H1 (cell line): Measurements from ENCODE around the gene LCN9. TPM values are rescaled to one million over a fixed set of nuclear protein-coding genes. Genes with fewer than 3 reads are reported as not detected.

Experiments
- MAX ChIP-seq: IDR thresholded peaks from 2 replicates; pipeline ENCODE4 v1.6.1; 2012; ENCODE audit warnings: inconsistent platforms
- PHF8 ChIP-seq: fragments of 200-600 bp; sonication (generic); conservative IDR thresholded peaks from 2 replicates; pipeline ENCODE4 v1.7.1; 2012; ENCODE audit warnings: low read depth, mild to moderate bottlenecking, inconsistent platforms, low read length, moderate library complexity
- polyA plus RNA-seq, 7 experiments: library from polyadenylated mRNA; depleted of rRNA in 3 of 7; stranded (reverse) in 5 of 7; unstranded in 2 of 7; fragments of >200 nt in 5 of 7; fragments of 200-250 nt in 2 of 7; gene quantifications; 1 replicate in 5 of 7; 2 replicates in 1 of 7; 4 replicates in 1 of 7; pipeline versions ENCODE4 v1.2.1 to v1.2.3, GENCODE V29; 2011 to 2013; ENCODE audit warnings: missing spikeins in 2 of 7, mixed read lengths in 2 of 7
- total RNA-seq: library from RNA; stranded (reverse); fragmentation: NEBNext Ultra II Directional; extraction: Animal tissue kit (Norgen Biotek cat#: 25700); gene quantifications from 2 replicates; pipeline ENCODE4 v1.2.1, GENCODE V29; 2021
- TF ChIP-seq, protein P1 (sequence below): fragments of 300-600 bp; sonication (generic); IDR thresholded peaks from 2 replicates; pipeline ENCODE4 v1.7.1; 2012; ENCODE audit warnings: low read length, moderate library complexity, mild to moderate bottlenecking, inconsistent platforms; ENCODE audit not compliant: insufficient replicate concordance

LCN9 gene
- total and polyA plus RNA-seq, 2 of the 8 experiments (the other 6 are each of a cell fraction or from before 2014, with no cell fraction given), result 2.3 to 3.1 TPM

DNA sequence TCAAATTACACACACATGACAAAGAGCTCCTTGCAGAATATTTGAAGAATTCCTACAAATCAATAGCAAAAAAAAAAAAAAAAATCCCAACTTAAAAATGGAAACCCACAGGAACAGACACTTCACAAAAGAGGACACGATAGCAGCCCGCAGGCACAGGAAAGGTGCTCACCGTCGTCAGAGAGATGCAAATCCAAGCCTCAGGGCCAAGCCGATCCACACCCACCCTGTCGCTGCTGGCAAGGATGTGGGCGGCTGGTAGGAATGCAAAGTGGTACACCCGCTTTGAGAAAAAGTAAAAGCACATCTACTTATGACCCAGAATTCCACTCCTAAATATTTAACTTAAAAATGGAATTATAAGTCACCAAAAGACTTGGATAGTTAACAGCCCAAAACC lies 10.8 kb downstream of the LCN9 start (continued):
- TF ChIP-seq, protein P1, sequence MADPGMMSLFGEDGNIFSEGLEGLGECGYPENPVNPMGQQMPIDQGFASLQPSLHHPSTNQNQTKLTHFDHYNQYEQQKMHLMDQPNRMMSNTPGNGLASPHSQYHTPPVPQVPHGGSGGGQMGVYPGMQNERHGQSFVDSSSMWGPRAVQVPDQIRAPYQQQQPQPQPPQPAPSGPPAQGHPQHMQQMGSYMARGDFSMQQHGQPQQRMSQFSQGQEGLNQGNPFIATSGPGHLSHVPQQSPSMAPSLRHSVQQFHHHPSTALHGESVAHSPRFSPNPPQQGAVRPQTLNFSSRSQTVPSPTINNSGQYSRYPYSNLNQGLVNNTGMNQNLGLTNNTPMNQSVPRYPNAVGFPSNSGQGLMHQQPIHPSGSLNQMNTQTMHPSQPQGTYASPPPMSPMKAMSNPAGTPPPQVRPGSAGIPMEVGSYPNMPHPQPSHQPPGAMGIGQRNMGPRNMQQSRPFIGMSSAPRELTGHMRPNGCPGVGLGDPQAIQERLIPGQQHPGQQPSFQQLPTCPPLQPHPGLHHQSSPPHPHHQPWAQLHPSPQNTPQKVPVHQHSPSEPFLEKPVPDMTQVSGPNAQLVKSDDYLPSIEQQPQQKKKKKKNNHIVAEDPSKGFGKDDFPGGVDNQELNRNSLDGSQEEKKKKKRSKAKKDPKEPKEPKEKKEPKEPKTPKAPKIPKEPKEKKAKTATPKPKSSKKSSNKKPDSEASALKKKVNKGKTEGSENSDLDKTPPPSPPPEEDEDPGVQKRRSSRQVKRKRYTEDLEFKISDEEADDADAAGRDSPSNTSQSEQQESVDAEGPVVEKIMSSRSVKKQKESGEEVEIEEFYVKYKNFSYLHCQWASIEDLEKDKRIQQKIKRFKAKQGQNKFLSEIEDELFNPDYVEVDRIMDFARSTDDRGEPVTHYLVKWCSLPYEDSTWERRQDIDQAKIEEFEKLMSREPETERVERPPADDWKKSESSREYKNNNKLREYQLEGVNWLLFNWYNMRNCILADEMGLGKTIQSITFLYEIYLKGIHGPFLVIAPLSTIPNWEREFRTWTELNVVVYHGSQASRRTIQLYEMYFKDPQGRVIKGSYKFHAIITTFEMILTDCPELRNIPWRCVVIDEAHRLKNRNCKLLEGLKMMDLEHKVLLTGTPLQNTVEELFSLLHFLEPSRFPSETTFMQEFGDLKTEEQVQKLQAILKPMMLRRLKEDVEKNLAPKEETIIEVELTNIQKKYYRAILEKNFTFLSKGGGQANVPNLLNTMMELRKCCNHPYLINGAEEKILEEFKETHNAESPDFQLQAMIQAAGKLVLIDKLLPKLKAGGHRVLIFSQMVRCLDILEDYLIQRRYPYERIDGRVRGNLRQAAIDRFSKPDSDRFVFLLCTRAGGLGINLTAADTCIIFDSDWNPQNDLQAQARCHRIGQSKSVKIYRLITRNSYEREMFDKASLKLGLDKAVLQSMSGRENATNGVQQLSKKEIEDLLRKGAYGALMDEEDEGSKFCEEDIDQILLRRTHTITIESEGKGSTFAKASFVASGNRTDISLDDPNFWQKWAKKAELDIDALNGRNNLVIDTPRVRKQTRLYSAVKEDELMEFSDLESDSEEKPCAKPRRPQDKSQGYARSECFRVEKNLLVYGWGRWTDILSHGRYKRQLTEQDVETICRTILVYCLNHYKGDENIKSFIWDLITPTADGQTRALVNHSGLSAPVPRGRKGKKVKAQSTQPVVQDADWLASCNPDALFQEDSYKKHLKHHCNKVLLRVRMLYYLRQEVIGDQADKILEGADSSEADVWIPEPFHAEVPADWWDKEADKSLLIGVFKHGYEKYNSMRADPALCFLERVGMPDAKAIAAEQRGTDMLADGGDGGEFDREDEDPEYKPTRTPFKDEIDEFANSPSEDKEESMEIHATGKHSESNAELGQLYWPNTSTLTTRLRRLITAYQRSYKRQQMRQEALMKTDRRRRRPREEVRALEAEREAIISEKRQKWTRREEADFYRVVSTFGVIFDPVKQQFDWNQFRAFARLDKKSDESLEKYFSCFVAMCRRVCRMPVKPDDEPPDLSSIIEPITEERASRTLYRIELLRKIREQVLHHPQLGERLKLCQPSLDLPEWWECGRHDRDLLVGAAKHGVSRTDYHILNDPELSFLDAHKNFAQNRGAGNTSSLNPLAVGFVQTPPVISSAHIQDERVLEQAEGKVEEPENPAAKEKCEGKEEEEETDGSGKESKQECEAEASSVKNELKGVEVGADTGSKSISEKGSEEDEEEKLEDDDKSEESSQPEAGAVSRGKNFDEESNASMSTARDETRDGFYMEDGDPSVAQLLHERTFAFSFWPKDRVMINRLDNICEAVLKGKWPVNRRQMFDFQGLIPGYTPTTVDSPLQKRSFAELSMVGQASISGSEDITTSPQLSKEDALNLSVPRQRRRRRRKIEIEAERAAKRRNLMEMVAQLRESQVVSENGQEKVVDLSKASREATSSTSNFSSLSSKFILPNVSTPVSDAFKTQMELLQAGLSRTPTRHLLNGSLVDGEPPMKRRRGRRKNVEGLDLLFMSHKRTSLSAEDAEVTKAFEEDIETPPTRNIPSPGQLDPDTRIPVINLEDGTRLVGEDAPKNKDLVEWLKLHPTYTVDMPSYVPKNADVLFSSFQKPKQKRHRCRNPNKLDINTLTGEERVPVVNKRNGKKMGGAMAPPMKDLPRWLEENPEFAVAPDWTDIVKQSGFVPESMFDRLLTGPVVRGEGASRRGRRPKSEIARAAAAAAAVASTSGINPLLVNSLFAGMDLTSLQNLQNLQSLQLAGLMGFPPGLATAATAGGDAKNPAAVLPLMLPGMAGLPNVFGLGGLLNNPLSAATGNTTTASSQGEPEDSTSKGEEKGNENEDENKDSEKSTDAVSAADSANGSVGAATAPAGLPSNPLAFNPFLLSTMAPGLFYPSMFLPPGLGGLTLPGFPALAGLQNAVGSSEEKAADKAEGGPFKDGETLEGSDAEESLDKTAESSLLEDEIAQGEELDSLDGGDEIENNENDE, result no peak
- TF ChIP-seq PHF8 (no peak), MAX (no peak)
- TF ChIP-seq, all 59 proteins: peak for 0
